ENCODE measurements around the gene SERPINA6. TPM values are rescaled to one million over a fixed set of nuclear protein-coding genes. Genes with fewer than 3 reads are reported as not detected.

The SERPINA6 gene
- total RNA-seq, 6 experiments from 2014 or later, result 185 to 407 (median 236) TPM

GRCh38 chr14:94317259-94317658, 5.9 kb downstream of the SERPINA6 start:
- DNase-seq, result peak; percentile 71 to 91 (median 85)
- Histone ChIP-seq H3K36me3 (peaks cover 0 to 17% (median 0%) of the 10 kb centered on the region in 4 donors), H3K4me3 (peak overlapping the region in 1 of 3 donors; percentile 6), H3K4me1 (peaks cover 0 to 70% (median 17%) of the 10 kb centered on the region in 4 donors), H3K27ac (peak overlapping the region; percentile 71 to 96 (median 89)), H3K27me3 (no peaks in the 10 kb centered on the region), H3K9me3 (no peaks in the 10 kb centered on the region)
- 8% methylated on average over 4 of the region's 4 CpGs for WGBS (ENCODE audit: insufficient coverage, low coverage, low lambda C conversion rate, missing lambda C conversion rate)
- TF ChIP-seq POLR2A (IDR thresholded peaks at IDR 0.05), result peak; percentile 94
- TF ChIP-seq, protein P1, sequence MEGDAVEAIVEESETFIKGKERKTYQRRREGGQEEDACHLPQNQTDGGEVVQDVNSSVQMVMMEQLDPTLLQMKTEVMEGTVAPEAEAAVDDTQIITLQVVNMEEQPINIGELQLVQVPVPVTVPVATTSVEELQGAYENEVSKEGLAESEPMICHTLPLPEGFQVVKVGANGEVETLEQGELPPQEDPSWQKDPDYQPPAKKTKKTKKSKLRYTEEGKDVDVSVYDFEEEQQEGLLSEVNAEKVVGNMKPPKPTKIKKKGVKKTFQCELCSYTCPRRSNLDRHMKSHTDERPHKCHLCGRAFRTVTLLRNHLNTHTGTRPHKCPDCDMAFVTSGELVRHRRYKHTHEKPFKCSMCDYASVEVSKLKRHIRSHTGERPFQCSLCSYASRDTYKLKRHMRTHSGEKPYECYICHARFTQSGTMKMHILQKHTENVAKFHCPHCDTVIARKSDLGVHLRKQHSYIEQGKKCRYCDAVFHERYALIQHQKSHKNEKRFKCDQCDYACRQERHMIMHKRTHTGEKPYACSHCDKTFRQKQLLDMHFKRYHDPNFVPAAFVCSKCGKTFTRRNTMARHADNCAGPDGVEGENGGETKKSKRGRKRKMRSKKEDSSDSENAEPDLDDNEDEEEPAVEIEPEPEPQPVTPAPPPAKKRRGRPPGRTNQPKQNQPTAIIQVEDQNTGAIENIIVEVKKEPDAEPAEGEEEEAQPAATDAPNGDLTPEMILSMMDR (IDR thresholded peaks at IDR 0.05), result no peak
- intact Hi-C loops (cut with DNase I), result no loop called here
- peak; percentile 60 to 81 (median 71) for ATAC-seq

- ATAC-seq, result peak in 1 of 4 donors; percentile 35
- Histone ChIP-seq H3K36me3 (peaks cover 0 to 20% (median 0%) of the 10 kb centered on the region in 4 donors), H3K27ac (peak overlapping the region; percentile 71 to 96 (median 89)), H3K27me3 (no peaks in the 10 kb centered on the region), H3K9me3 (no peaks in the 10 kb centered on the region), H3K4me1 (peaks cover 0 to 73% (median 20%) of the 10 kb centered on the region in 4 donors), H3K4me3 (peak overlapping the region in 1 of 3 donors; percentile 6)
- WGBS (ENCODE audit: insufficient coverage, low coverage, low lambda C conversion rate, missing lambda C conversion rate), result 27% methylated on average over 1 of the region's 1 CpG
- intact Hi-C loops (cut with DNase I), result no loop called here
- TF ChIP-seq, protein P1 (IDR thresholded peaks at IDR 0.05), result no peak
- no peak for TF ChIP-seq POLR2A (IDR thresholded peaks at IDR 0.05)
- peak in 1 of 3 donors; percentile 57 for DNase-seq
Measured at GRCh38 chr14:94316692-94317091, 6.4 kb downstream of the SERPINA6 start.

DNA sequence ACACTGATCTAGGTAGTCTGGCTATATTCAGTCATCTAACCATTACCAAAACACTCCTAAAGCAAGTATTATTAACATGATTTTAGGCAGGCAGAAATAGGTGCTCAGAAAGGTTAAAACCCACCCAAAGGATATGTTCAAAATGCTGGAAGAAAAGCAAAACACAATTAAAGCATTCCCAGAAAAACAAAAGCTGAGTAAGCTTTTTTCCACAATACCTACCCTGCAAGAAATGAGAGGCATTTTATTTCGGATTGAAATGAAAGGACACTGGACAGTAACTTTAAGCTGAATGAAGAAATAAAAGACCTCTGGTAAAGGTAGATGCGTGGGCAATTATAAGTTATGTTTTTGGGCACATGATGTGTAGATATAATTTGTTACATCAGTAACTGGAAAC, 8.2 kb downstream of the SERPINA6 start:
- WGBS (ENCODE audit: insufficient coverage, low coverage, low lambda C conversion rate, missing lambda C conversion rate), result 41% methylated on average over 2 of the region's 2 CpGs
- peak overlapping the region; percentile 8 to 89 (median 87) for H3K27ac ChIP-seq
- DNase-seq (no peak), ATAC-seq (no peak)
- H3K27me3 ChIP-seq, result no peaks in the 10 kb centered on the region
- no peaks in the 10 kb centered on the region for H3K9me3 ChIP-seq
- H3K4me3 ChIP-seq, result no peak overlapping the region
- H3K4me1 ChIP-seq, result peaks cover 0 to 72% (median 19%) of the 10 kb centered on the region in 4 donors
- peaks cover 0 to 35% (median 0%) of the 10 kb centered on the region in 4 donors for H3K36me3 ChIP-seq
- TF ChIP-seq, protein P1 (IDR thresholded peaks at IDR 0.05), result no peak
- no peak for TF ChIP-seq POLR2A (IDR thresholded peaks at IDR 0.05)
- intact Hi-C loops (cut with DNase I), result no loop called here

DNA sequence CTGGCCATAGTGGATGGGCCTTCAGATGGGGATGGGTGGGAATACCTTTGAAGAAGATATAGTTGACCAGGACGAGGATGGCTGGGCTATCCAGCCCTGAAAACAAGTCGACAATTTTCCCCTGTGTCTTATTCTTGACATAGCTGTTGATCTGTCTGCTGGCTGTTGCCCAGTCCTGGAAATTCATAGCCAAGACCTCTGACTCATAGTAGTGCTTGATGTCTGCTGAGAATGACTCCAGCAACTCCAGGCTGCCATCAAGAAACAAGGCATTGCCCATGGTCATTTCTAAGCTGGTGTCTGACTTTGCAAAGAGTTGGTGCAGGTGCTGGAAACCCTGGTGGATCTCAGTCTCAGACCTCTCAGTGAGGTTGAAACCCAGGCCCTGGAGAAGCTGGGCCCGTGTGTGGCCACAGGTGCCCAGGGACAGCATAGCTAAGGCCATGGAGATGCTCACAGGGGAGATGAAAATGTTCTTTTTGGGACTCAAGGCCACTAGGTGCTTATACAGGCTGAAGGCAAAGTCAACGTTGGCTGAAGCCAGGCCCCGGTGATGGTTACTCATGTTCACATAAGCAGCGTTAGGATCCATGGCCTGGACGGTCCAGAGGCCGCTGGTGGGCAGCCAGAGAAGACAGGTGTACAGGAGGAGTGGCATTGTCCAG, 9.0 kb downstream of the SERPINA6 start:
- TF ChIP-seq, protein P1 (IDR thresholded peaks at IDR 0.05), result no peak
- no peak for TF ChIP-seq POLR2A (IDR thresholded peaks at IDR 0.05)
- Histone ChIP-seq H3K4me1 (peaks cover 0 to 66% (median 16%) of the 10 kb centered on the region in 4 donors), H3K9me3 (no peaks in the 10 kb centered on the region), H3K36me3 (peaks cover 0 to 43% (median 2%) of the 10 kb centered on the region in 4 donors), H3K4me3 (no peak overlapping the region), H3K27ac (peak overlapping the region; percentile 52 to 89 (median 87)), H3K27me3 (no peaks in the 10 kb centered on the region)
- ATAC-seq, result peak in 1 of 4 donors; percentile 3
- 69% methylated on average over 4 of the region's 8 CpGs for WGBS (ENCODE audit: insufficient coverage, low coverage, low lambda C conversion rate, missing lambda C conversion rate)
- intact Hi-C loops (cut with DNase I), result no loop called here
- DNase-seq, result peak in 1 of 3 donors; percentile 53
